Measurements from ENCODE around the gene NFIA. TPM values are rescaled to one million over a fixed set of nuclear protein-coding genes. Genes with fewer than 3 reads are reported as not detected.
A peak's percentile ranks its signal among the peaks of the same experiment; 100 is the strongest.

Gene NFIA
- total and polyA plus RNA-seq, 9 of the 15 experiments (the other 6 are each of a cell fraction or from before 2014, with no cell fraction given), result 5.3 to 24.9 (median 9.8) TPM

DNA sequence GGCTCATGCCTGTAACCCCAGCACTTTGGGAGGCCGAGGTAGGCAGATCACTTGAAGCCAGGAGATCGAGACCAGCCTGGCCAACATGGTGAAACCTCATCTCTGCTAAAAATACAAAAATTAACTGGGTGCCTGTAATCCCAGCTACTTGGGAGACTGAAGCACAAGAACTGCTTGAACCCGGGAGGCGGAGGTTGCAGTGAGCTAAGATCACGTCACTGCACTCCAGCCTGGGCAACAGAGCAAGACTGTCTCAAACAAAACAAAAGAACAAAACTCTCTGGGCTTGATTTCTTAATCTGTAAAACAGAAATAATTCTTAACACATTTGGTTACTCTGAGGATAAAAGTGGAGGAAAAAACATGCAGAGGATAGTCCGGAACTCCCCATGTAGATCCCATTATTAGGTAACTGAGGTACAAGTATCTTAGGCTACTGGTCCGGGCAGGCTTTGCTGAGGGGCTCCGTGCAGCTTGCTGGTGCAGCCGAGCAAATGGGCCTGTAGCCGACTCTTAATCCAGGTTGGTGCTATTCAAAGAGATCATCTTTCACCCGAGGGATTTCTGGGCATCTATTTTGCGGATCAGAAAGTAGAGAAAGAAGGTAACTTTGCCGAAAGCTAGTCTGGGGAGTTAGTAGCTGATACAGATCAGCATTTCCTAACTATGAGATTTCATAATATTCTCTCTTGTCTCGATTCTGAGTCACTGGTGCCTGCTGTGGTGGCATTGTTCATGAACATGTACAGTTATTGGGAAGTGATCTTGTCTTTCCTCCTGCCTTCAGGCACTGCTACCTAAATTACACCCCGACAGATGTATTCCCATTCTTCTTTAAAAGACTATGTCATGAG is 56.8 kb downstream of the NFIA start (continued):
- TF ChIP-seq WHSC1 (IDR thresholded peaks at IDR 0.05; ENCODE audit: low read length) (no peak), TBP (optimal IDR thresholded peaks at IDR 0.05; ENCODE audit: low read depth, low read length) (no peak), ZNF766 (CRISPR knock-in tag; conservative IDR thresholded peaks at IDR 0.05) (no peak), TBL1XR1 (IDR thresholded peaks at IDR 0.05; ENCODE audit: low read length in 2 of 2) (0 out of 4 replicates have a peak, but pooled peaks of 1 of the 2 experiments have one; percentile 21), POLR2G (IDR thresholded peaks at IDR 0.05; ENCODE audit: low read depth, low read length) (no peak), ZNF717 (CRISPR knock-in tag; IDR thresholded peaks at IDR 0.05) (no peak), MECOM (CRISPR knock-in tag; IDR thresholded peaks at IDR 0.05) (no peak), FOSL1 (tag; conservative IDR thresholded peaks at IDR 0.05) (peak; percentile 91), KLF10 (CRISPR knock-in tag; IDR thresholded peaks at IDR 0.05) (no peak), CREM (IDR thresholded peaks at IDR 0.05; ENCODE audit: low read depth) (no peak)
- TF ChIP-seq, protein P1, sequence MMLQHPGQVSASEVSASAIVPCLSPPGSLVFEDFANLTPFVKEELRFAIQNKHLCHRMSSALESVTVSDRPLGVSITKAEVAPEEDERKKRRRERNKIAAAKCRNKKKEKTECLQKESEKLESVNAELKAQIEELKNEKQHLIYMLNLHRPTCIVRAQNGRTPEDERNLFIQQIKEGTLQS (IDR thresholded peaks at IDR 0.05), result peak; percentile 66; the same call in 1 of the 2 replicates
- TF ChIP-seq, protein P1 (CRISPR knock-in tag; conservative IDR thresholded peaks at IDR 0.05), result no peak
- TF ChIP-seq, protein P2, sequence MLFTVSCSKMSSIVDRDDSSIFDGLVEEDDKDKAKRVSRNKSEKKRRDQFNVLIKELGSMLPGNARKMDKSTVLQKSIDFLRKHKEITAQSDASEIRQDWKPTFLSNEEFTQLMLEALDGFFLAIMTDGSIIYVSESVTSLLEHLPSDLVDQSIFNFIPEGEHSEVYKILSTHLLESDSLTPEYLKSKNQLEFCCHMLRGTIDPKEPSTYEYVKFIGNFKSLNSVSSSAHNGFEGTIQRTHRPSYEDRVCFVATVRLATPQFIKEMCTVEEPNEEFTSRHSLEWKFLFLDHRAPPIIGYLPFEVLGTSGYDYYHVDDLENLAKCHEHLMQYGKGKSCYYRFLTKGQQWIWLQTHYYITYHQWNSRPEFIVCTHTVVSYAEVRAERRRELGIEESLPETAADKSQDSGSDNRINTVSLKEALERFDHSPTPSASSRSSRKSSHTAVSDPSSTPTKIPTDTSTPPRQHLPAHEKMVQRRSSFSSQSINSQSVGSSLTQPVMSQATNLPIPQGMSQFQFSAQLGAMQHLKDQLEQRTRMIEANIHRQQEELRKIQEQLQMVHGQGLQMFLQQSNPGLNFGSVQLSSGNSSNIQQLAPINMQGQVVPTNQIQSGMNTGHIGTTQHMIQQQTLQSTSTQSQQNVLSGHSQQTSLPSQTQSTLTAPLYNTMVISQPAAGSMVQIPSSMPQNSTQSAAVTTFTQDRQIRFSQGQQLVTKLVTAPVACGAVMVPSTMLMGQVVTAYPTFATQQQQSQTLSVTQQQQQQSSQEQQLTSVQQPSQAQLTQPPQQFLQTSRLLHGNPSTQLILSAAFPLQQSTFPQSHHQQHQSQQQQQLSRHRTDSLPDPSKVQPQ (CRISPR knock-in tag; IDR thresholded peaks at IDR 0.05; ENCODE audit: borderline replicate concordance), result no peak
- TF ChIP-seq, protein P3, sequence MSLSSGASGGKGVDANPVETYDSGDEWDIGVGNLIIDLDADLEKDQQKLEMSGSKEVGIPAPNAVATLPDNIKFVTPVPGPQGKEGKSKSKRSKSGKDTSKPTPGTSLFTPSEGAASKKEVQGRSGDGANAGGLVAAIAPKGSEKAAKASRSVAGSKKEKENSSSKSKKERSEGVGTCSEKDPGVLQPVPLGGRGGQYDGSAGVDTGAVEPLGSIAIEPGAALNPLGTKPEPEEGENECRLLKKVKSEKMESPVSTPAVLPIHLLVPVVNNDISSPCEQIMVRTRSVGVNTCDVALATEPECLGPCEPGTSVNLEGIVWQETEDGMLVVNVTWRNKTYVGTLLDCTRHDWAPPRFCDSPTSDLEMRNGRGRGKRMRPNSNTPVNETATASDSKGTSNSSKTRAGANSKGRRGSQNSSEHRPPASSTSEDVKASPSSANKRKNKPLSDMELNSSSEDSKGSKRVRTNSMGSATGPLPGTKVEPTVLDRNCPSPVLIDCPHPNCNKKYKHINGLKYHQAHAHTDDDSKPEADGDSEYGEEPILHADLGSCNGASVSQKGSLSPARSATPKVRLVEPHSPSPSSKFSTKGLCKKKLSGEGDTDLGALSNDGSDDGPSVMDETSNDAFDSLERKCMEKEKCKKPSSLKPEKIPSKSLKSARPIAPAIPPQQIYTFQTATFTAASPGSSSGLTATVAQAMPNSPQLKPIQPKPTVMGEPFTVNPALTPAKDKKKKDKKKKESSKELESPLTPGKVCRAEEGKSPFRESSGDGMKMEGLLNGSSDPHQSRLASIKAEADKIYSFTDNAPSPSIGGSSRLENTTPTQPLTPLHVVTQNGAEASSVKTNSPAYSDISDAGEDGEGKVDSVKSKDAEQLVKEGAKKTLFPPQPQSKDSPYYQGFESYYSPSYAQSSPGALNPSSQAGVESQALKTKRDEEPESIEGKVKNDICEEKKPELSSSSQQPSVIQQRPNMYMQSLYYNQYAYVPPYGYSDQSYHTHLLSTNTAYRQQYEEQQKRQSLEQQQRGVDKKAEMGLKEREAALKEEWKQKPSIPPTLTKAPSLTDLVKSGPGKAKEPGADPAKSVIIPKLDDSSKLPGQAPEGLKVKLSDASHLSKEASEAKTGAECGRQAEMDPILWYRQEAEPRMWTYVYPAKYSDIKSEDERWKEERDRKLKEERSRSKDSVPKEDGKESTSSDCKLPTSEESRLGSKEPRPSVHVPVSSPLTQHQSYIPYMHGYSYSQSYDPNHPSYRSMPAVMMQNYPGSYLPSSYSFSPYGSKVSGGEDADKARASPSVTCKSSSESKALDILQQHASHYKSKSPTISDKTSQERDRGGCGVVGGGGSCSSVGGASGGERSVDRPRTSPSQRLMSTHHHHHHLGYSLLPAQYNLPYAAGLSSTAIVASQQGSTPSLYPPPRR (CRISPR knock-in tag; IDR thresholded peaks at IDR 0.05; ENCODE audit: borderline replicate concordance), result no peak
- TF ChIP-seq, protein P4, sequence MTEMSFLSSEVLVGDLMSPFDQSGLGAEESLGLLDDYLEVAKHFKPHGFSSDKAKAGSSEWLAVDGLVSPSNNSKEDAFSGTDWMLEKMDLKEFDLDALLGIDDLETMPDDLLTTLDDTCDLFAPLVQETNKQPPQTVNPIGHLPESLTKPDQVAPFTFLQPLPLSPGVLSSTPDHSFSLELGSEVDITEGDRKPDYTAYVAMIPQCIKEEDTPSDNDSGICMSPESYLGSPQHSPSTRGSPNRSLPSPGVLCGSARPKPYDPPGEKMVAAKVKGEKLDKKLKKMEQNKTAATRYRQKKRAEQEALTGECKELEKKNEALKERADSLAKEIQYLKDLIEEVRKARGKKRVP (CRISPR knock-in tag; IDR thresholded peaks at IDR 0.05), result no peak
